CD4-positive, alpha-beta T cell treated with Interleukin-15 for 4 hours (primary cell): ENCODE measurements around the gene MUC3A.
"Not testable (repeated sequence)": the region's sequence is repeated elsewhere in the genome, so short reads cannot be mapped to it uniquely, and the experiment has no call there.

Source experiments
- DNase-seq: peaks from one replicate; pipeline ENCODE4 v3.0.0-alpha.2; 2020; ENCODE audit warnings: low spot score

MUC3A gene

GRCh38 chr7:100949227-100949932, at the start of gene MUC3A:
Gene MUC3A, plus strand, starts transcription at chr7:100949534. Its CDS starts 91 bp downstream, at chr7:100949625.
- DNase-seq = no peak

- no peak for DNase-seq
These were observed 48.4 kb upstream of the MUC3A start for GRCh38 chr7:100900978-100901377.

- DNase-seq = no peak
These were observed 47.4 kb upstream of the MUC3A start for GRCh38 chr7:100901921-100902332.

- DNase-seq = no peak
These were observed 46.7 kb upstream of the MUC3A start for GRCh38 chr7:100902638-100903037.

GRCh38 chr7:100908512-100908911, 40.8 kb upstream of the MUC3A start:
- DNase-seq = no peak

GRCh38 chr7:100910443-100910842, 38.9 kb upstream of the MUC3A start:
- not testable (repeated sequence) for DNase-seq

- no peak for DNase-seq
These were observed 37.9 kb upstream of the MUC3A start for GRCh38 chr7:100911484-100911883.

GRCh38 chr7:100914208-100914878, 35.0 kb upstream of the MUC3A start:
- no peak for DNase-seq

GRCh38 chr7:100914879-100915447, 34.4 kb upstream of the MUC3A start:
- no peak for DNase-seq

- not testable (repeated sequence) for DNase-seq
These were observed 30.0 kb upstream of the MUC3A start for GRCh38 chr7:100919335-100919734.

- DNase-seq = not testable (repeated sequence)
These were observed 29.4 kb upstream of the MUC3A start for GRCh38 chr7:100919779-100920437.

- DNase-seq = no peak
These were observed 28.3 kb upstream of the MUC3A start for GRCh38 chr7:100921039-100921438.

GRCh38 chr7:100923616-100924015, 25.7 kb upstream of the MUC3A start:
- not testable (repeated sequence) for DNase-seq

GRCh38 chr7:100929808-100930174, 19.5 kb upstream of the MUC3A start:
- no peak for DNase-seq

- DNase-seq = no peak
These were observed 15.6 kb upstream of the MUC3A start for GRCh38 chr7:100933734-100934133.

- not testable (repeated sequence) for DNase-seq
These were observed 14.0 kb upstream of the MUC3A start for GRCh38 chr7:100935381-100935780.

- not testable (repeated sequence) for DNase-seq
These were observed 13.2 kb upstream of the MUC3A start for GRCh38 chr7:100936167-100936566.

GRCh38 chr7:100942045-100942774, 7.1 kb upstream of the MUC3A start:
- no peak for DNase-seq

- no peak for DNase-seq
These were observed 5.6 kb upstream of the MUC3A start for GRCh38 chr7:100943693-100944092.

- DNase-seq = no peak
These were observed 5.2 kb upstream of the MUC3A start for GRCh38 chr7:100944138-100944537.

GRCh38 chr7:100946111-100946510, 3.2 kb upstream of the MUC3A start:
- no peak for DNase-seq

GRCh38 chr7:100946766-100947365, 2.5 kb upstream of the MUC3A start:
- no peak for DNase-seq
